IgD-negative memory B cell (primary cell): ENCODE measurements around the gene NPY. TPM values are rescaled to one million over a fixed set of nuclear protein-coding genes. Genes with fewer than 3 reads are reported as not detected.
"Not testable (repeated sequence)": the region's sequence is repeated elsewhere in the genome, so short reads cannot be mapped to it uniquely, and the experiment has no call there.

Experiments used
- H3K27ac Mint-ChIP-seq, 3 donors: one replicate each; pipeline ENCODE4 v1.8.0; 2020 to 2022; ENCODE audit warnings: mild to moderate bottlenecking in 3 of 3, mixed read lengths in 3 of 3, moderate library complexity in 1 of 3
- H3K27me3 Mint-ChIP-seq: one replicate; pipeline ENCODE4 v1.8.0; 2021; ENCODE audit warnings: mixed read lengths
- H3K36me3 Mint-ChIP-seq: one replicate; pipeline ENCODE4 v1.8.0; 2020; ENCODE audit warnings: mild to moderate bottlenecking, mixed read lengths
- H3K4me1 Mint-ChIP-seq, 3 donors: one replicate each; pipeline ENCODE4 v1.8.0; 2020 to 2022; ENCODE audit warnings: mixed read lengths in 3 of 3, mild to moderate bottlenecking in 1 of 3
- H3K4me3 Mint-ChIP-seq, 4 donors: one replicate each; pipeline ENCODE4 v1.8.0; 2020 to 2022; ENCODE audit warnings: mild to moderate bottlenecking in 4 of 4, mixed read lengths in 4 of 4, moderate library complexity in 3 of 4
- H3K9me3 Mint-ChIP-seq, 3 donors: one replicate each; pipeline ENCODE4 v1.8.0; 2020 to 2021; ENCODE audit warnings: mixed read lengths in 3 of 3, mild to moderate bottlenecking in 1 of 3
- polyA plus RNA-seq: library from polyadenylated mRNA; unstranded; fragments of 300-500 nt; fragmentation: Illumina TruSeq; gene quantifications from one replicate; pipeline ENCODE4 v1.2.3, GENCODE V29; 2021

The NPY gene
- polyA plus RNA-seq = 0.80 TPM

- Mint-ChIP-seq H3K4me1 (peaks cover 3 to 12% (median 5%) of the 10 kb centered on the region in 3 donors), H3K27me3 (peaks cover 37% of the 10 kb centered on the region), H3K9me3 (no peaks in the 10 kb centered on the region), H3K27ac (no peak within 1 kb of the TSS), H3K4me3 (peak within 1 kb of the TSS; percentile 75 to 90 (median 82)), H3K36me3 (no peaks in the 10 kb centered on the region)
These were observed at the start of gene NPY for GRCh38 chr7:24283897-24284698. TSS of gene NPY (plus strand) at chr7:24284190. CDS start at chr7:24285241, 1,051 bp downstream.

GRCh38 chr7:24239260-24239659, 44.7 kb upstream of the NPY start:
- Mint-ChIP-seq H3K4me3 (no peak overlapping the region), H3K27ac (no peak overlapping the region), H3K27me3 (no peaks in the 10 kb centered on the region), H3K4me1 (no peaks in the 10 kb centered on the region), H3K36me3 (no peaks in the 10 kb centered on the region), H3K9me3 (no peaks in the 10 kb centered on the region)

GRCh38 chr7:24241206-24241605, 42.8 kb upstream of the NPY start:
- Mint-ChIP-seq H3K27ac (no peak overlapping the region), H3K4me1 (no peaks in the 10 kb centered on the region), H3K9me3 (no peaks in the 10 kb centered on the region), H3K27me3 (no peaks in the 10 kb centered on the region), H3K36me3 (no peaks in the 10 kb centered on the region), H3K4me3 (no peak overlapping the region)

- H3K27ac Mint-ChIP-seq = no peak overlapping the region
These were observed 39.4 kb upstream of the NPY start for GRCh38 chr7:24244554-24244953.

GRCh38 chr7:24245362-24245761, 38.6 kb upstream of the NPY start:
- Mint-ChIP-seq H3K27ac (no peak overlapping the region), H3K4me3 (no peak overlapping the region), H3K4me1 (no peaks in the 10 kb centered on the region), H3K27me3 (peaks cover 2% of the 10 kb centered on the region), H3K9me3 (peaks cover 2 to 9% (median 3%) of the 10 kb centered on the region in 3 donors), H3K36me3 (no peaks in the 10 kb centered on the region)

More at GRCh38 chr7:24244554-24244953, 39.4 kb upstream of the NPY start:
- Mint-ChIP-seq H3K4me3 (no peak overlapping the region), H3K36me3 (no peaks in the 10 kb centered on the region), H3K27me3 (peaks cover 2% of the 10 kb centered on the region), H3K9me3 (peaks cover 0 to 3% (median 3%) of the 10 kb centered on the region in 3 donors), H3K4me1 (no peaks in the 10 kb centered on the region)

- Mint-ChIP-seq H3K9me3 (peaks cover 7 to 24% (median 9%) of the 10 kb centered on the region in 3 donors), H3K4me3 (no peak overlapping the region), H3K36me3 (peaks cover 2% of the 10 kb centered on the region), H3K27ac (no peak overlapping the region), H3K27me3 (peaks cover 2% of the 10 kb centered on the region), H3K4me1 (peaks cover 0 to 5% (median 2%) of the 10 kb centered on the region in 3 donors)
These were observed 34.7 kb upstream of the NPY start for GRCh38 chr7:24249266-24249665.

- Mint-ChIP-seq H3K9me3 (peaks cover 7 to 24% (median 9%) of the 10 kb centered on the region in 3 donors), H3K27me3 (peaks cover 8% of the 10 kb centered on the region), H3K27ac (no peak overlapping the region), H3K4me3 (peak overlapping the region in 1 of 4 donors; percentile 3), H3K4me1 (peaks cover 3 to 18% (median 11%) of the 10 kb centered on the region in 3 donors), H3K36me3 (peaks cover 2% of the 10 kb centered on the region)
These were observed 32.4 kb upstream of the NPY start for GRCh38 chr7:24251568-24251967.

GRCh38 chr7:24255139-24255538, 28.9 kb upstream of the NPY start:
- H3K4me3 Mint-ChIP-seq = peak overlapping the region in 1 of 4 donors; percentile 40
- peaks cover 2% of the 10 kb centered on the region for H3K36me3 Mint-ChIP-seq
- H3K9me3 Mint-ChIP-seq = peaks cover 4 to 18% (median 8%) of the 10 kb centered on the region in 3 donors
- H3K27ac Mint-ChIP-seq = peak overlapping the region in 1 of 3 donors; percentile 12
- H3K4me1 Mint-ChIP-seq = peaks cover 3 to 18% (median 11%) of the 10 kb centered on the region in 3 donors
- peaks cover 15% of the 10 kb centered on the region for H3K27me3 Mint-ChIP-seq

- H3K4me3 Mint-ChIP-seq, H3K27ac Mint-ChIP-seq, H3K9me3 Mint-ChIP-seq: not testable (repeated sequence)
These were observed 25.7 kb upstream of the NPY start for GRCh38 chr7:24258324-24258723.

GRCh38 chr7:24271938-24272337, 12.1 kb upstream of the NPY start:
- peaks cover 2 to 19% (median 5%) of the 10 kb centered on the region in 3 donors for H3K9me3 Mint-ChIP-seq
- peak overlapping the region in 3 of 4 donors; percentile 0 to 67 (median 29) for H3K4me3 Mint-ChIP-seq
- H3K4me1 Mint-ChIP-seq = peaks cover 6 to 9% (median 8%) of the 10 kb centered on the region in 3 donors
- H3K27ac Mint-ChIP-seq = peak overlapping the region in 1 of 3 donors; percentile 16
- H3K27me3 Mint-ChIP-seq = peaks cover 5% of the 10 kb centered on the region
- H3K36me3 Mint-ChIP-seq = no peaks in the 10 kb centered on the region

More at GRCh38 chr7:24258324-24258723, 25.7 kb upstream of the NPY start:
- Mint-ChIP-seq H3K4me1 (peaks cover 3 to 18% (median 11%) of the 10 kb centered on the region in 3 donors), H3K27me3 (peaks cover 15% of the 10 kb centered on the region)
- H3K36me3 Mint-ChIP-seq = not testable (repeated sequence)

GRCh38 chr7:24279512-24279911, 4.5 kb upstream of the NPY start:
- H3K9me3 Mint-ChIP-seq = peaks cover 0 to 11% (median 0%) of the 10 kb centered on the region in 3 donors
- no peaks in the 10 kb centered on the region for H3K36me3 Mint-ChIP-seq
- no peak overlapping the region for H3K27ac Mint-ChIP-seq
- H3K4me3 Mint-ChIP-seq = no peak overlapping the region
- H3K4me1 Mint-ChIP-seq = peaks cover 1 to 3% (median 3%) of the 10 kb centered on the region in 3 donors
- peaks cover 21% of the 10 kb centered on the region for H3K27me3 Mint-ChIP-seq

GRCh38 chr7:24283554-24283896, 465 bp upstream of the NPY start:
- Mint-ChIP-seq H3K4me3 (peak overlapping the region; percentile 75 to 90 (median 82)), H3K4me1 (peaks cover 3 to 12% (median 5%) of the 10 kb centered on the region in 3 donors), H3K27me3 (peaks cover 37% of the 10 kb centered on the region), H3K9me3 (no peaks in the 10 kb centered on the region), H3K27ac (no peak overlapping the region), H3K36me3 (no peaks in the 10 kb centered on the region)

GRCh38 chr7:24284699-24285506, 913 bp downstream of the NPY start:
- H3K4me3 Mint-ChIP-seq = peak overlapping the region; percentile 75 to 89 (median 81)
- H3K27ac Mint-ChIP-seq = no peak overlapping the region
- no peaks in the 10 kb centered on the region for H3K9me3 Mint-ChIP-seq
- H3K36me3 Mint-ChIP-seq = no peaks in the 10 kb centered on the region
- H3K4me1 Mint-ChIP-seq = peaks cover 3 to 12% (median 5%) of the 10 kb centered on the region in 3 donors
- H3K27me3 Mint-ChIP-seq = peaks cover 37% of the 10 kb centered on the region

GRCh38 chr7:24290004-24290641, 6.1 kb downstream of the NPY start:
- Mint-ChIP-seq H3K9me3 (no peaks in the 10 kb centered on the region), H3K4me1 (peaks cover 5 to 12% (median 6%) of the 10 kb centered on the region in 3 donors), H3K4me3 (no peak overlapping the region), H3K27ac (peak overlapping the region in 1 of 3 donors; percentile 42), H3K36me3 (no peaks in the 10 kb centered on the region), H3K27me3 (peaks cover 16% of the 10 kb centered on the region)

- Mint-ChIP-seq H3K4me3 (no peak overlapping the region), H3K4me1 (peaks cover 5 to 7% (median 6%) of the 10 kb centered on the region in 3 donors), H3K27ac (peak overlapping the region in 1 of 3 donors; percentile 51), H3K36me3 (no peaks in the 10 kb centered on the region), H3K27me3 (peaks cover 7% of the 10 kb centered on the region), H3K9me3 (no peaks in the 10 kb centered on the region)
These were observed 7.3 kb downstream of the NPY start for GRCh38 chr7:24291271-24291670.
